ENCODE data around the gene KCTD19. TPM values are rescaled to one million over a fixed set of nuclear protein-coding genes. Genes with fewer than 3 reads are reported as not detected.

KCTD19 gene
- total RNA-seq, 4 donors from 2014 or later: under 0.01 TPM; not detected in 3

- TF ChIP-seq, protein P1, sequence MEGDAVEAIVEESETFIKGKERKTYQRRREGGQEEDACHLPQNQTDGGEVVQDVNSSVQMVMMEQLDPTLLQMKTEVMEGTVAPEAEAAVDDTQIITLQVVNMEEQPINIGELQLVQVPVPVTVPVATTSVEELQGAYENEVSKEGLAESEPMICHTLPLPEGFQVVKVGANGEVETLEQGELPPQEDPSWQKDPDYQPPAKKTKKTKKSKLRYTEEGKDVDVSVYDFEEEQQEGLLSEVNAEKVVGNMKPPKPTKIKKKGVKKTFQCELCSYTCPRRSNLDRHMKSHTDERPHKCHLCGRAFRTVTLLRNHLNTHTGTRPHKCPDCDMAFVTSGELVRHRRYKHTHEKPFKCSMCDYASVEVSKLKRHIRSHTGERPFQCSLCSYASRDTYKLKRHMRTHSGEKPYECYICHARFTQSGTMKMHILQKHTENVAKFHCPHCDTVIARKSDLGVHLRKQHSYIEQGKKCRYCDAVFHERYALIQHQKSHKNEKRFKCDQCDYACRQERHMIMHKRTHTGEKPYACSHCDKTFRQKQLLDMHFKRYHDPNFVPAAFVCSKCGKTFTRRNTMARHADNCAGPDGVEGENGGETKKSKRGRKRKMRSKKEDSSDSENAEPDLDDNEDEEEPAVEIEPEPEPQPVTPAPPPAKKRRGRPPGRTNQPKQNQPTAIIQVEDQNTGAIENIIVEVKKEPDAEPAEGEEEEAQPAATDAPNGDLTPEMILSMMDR (IDR thresholded peaks at IDR 0.05; ENCODE audit: low read depth): no peak
These were observed 82.0 kb downstream of the KCTD19 start for GRCh38 chr16:67244387-67245185.

GRCh38 chr16:67243481-67243880 is 83.1 kb downstream of the KCTD19 start:
- TF ChIP-seq, protein P1 (IDR thresholded peaks at IDR 0.05; ENCODE audit: low read depth): no peak

DNA sequence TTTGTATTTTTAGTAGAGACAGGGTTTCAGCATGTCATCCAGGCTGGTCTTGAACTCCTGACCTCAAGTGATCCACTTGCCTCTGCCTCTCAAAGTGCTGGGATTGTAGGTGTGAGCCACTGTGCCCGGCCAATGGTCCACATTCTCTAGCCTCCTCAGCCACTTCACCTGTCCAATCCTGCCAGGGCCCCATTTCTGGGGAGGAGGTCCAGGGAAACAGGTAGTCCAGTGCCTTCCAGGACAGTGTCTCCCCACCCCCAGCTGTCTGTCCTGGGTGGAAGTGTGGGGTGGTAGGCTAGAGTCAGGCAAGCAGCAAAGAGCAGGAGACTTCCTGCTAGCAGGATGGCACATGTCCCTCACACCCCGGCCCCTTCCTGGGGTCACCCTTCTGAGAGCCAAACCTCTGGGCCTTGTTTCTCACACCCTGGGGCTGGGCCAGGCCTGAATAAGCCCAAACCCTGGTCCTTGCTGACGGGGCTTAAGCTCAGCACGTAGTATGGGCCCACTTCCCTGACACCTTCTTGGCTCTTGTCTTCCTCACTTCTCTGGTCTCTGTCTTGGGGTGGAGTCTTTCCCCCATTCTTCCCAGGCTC is 84.3 kb downstream of the KCTD19 start:
- TF ChIP-seq, protein P1 (IDR thresholded peaks at IDR 0.05; ENCODE audit: low read depth): no peak

- TF ChIP-seq, protein P1 (IDR thresholded peaks at IDR 0.05; ENCODE audit: low read depth): no peak
These were observed 85.3 kb downstream of the KCTD19 start for GRCh38 chr16:67241008-67241900.

GRCh38 chr16:67240506-67240905 is 86.0 kb downstream of the KCTD19 start:
- TF ChIP-seq, protein P1 (IDR thresholded peaks at IDR 0.05; ENCODE audit: low read depth): no peak

Other genes starting within 250 kb of the KCTD19 start
- gene PHAF1, start 216.8 kb downstream of the KCTD19 start, total RNA-seq: 10 to 100 TPM; 15.1 to 30.1 (median 19.1) TPM
- 1 to 10 TPM; 2.8 to 5.9 (median 4.6) TPM for gene B3GNT9, start 175.7 kb downstream of the KCTD19 start, total RNA-seq
- gene TRADD, start 166.8 kb downstream of the KCTD19 start, total RNA-seq: 10 to 100 TPM in 3 of 4 donors, 1 to 10 TPM in 1; 6.7 to 42.3 (median 33.6) TPM
- 10 to 100 TPM in 3 of 4 donors, 1 to 10 TPM in 1; 4.2 to 13.2 (median 11.7) TPM for gene FBXL8, start 166.8 kb downstream of the KCTD19 start, total RNA-seq
- 10 to 100 TPM; 17.3 to 44.3 (median 35.1) TPM for gene HSF4, start 162.0 kb downstream of the KCTD19 start, total RNA-seq
- 100 to 1,000 TPM in 1 of 4 donors, 10 to 100 TPM in 3; 22.9 to 106 (median 57.4) TPM for gene NOL3, start 156.2 kb downstream of the KCTD19 start, total RNA-seq
- 10 to 100 TPM; 10.1 to 36.9 (median 12.5) TPM for gene MATCAP1, start 142.8 kb downstream of the KCTD19 start, total RNA-seq
- gene EXOC3L1, start 136.6 kb downstream of the KCTD19 start, total RNA-seq: 10 to 100 TPM in 1 of 4 donors, 1 to 10 TPM in 2, under 1 TPM in 1; 0.17 to 13.8 (median 1.7) TPM
- 10 to 100 TPM; 48.1 to 70.8 (median 58.9) TPM for gene E2F4, start 134.6 kb downstream of the KCTD19 start, total RNA-seq
- 1 to 10 TPM in 1 of 4 donors, under 1 TPM in 3; 0.51 to 1.5 (median 0.93) TPM for gene ELMO3, start 127.6 kb downstream of the KCTD19 start, total RNA-seq
- gene TMEM208, start 99.6 kb downstream of the KCTD19 start, total RNA-seq: 10 to 100 TPM; 21.9 to 36.1 (median 33.3) TPM
- 10 to 100 TPM; 10.3 to 83.3 (median 20.9) TPM for gene FHOD1, start 79.3 kb downstream of the KCTD19 start, total RNA-seq
- gene SLC9A5, start 77.8 kb downstream of the KCTD19 start, total RNA-seq: 1 to 10 TPM in 3 of 4 donors, not detected in 1; 1.0 to 2.3 (median 1.3) TPM
- 10 to 100 TPM in 2 of 4 donors, 1 to 10 TPM in 2; 2.4 to 13.2 (median 10.2) TPM for gene PLEKHG4, start 47.2 kb downstream of the KCTD19 start, total RNA-seq
- gene LRRC36, start 74 bp upstream of the KCTD19 start, total RNA-seq: under 1 TPM in 1 of 4 donors, not detected in 3; 0.17 TPM
- 1 to 10 TPM; 2.0 to 5.9 (median 2.6) TPM for gene TPPP3, start 66.8 kb upstream of the KCTD19 start, total RNA-seq
- 10 to 100 TPM in 3 of 4 donors, 1 to 10 TPM in 1; 8.6 to 13.0 (median 11.4) TPM for gene ZDHHC1, start 89.7 kb upstream of the KCTD19 start, total RNA-seq
- 1 to 10 TPM in 1 of 4 donors, under 1 TPM in 2, not detected in 1; 0.22 to 1.3 (median 0.51) TPM for gene HSD11B2, start 104.4 kb upstream of the KCTD19 start, total RNA-seq
- gene ATP6V0D1, start 154.4 kb upstream of the KCTD19 start, total RNA-seq: 100 to 1,000 TPM in 1 of 4 donors, 10 to 100 TPM in 3; 66.4 to 169 (median 82.9) TPM
- gene AGRP, start 156.8 kb upstream of the KCTD19 start, total RNA-seq: not detected
- 10 to 100 TPM; 34.8 to 60.2 (median 46.7) TPM for gene RIPOR1, start 202.1 kb upstream of the KCTD19 start, total RNA-seq
- gene CTCF, start 235.8 kb upstream of the KCTD19 start, total RNA-seq: 10 to 100 TPM; 22.9 to 43.7 (median 29.3) TPM